ENCODE measurements around the gene MSL3. TPM values are rescaled to one million over a fixed set of nuclear protein-coding genes. Genes with fewer than 3 reads are reported as not detected.

Gene MSL3
- polyA plus RNA-seq, 1 donor (not counting 4 experiments of a cell fraction or from before 2014, with no cell fraction given) = 30.7 TPM

DNA sequence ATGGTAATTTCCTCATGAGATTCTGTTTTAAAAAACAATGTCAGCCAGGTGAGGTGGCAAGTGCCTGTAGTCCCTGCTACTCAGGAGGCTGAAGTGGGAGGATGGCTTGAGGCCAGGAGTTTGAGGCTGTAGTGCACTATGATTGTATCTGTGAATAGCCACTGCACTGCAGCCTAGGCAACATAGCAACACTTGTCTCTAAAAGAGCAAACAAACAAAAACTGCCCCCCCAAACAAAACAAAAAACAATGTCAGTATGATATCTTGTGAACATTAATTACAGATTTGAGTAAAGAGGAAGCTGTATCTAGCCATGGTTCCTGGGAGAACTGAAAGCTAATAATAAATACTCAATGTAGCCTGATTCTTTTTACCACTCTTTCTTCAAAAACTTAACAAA lies 6.8 kb upstream of the MSL3 start:
- no peaks in the 10 kb centered on the region for H3K9me3 ChIP-seq (ENCODE audit: control insufficient read depth, low read depth, low read length)
- no peak overlapping the region for H3K9ac ChIP-seq (ENCODE audit: control insufficient read depth, extremely low read depth, insufficient read depth, low read length)
- no peak overlapping the region for H3K4me3 ChIP-seq (ENCODE audit: control insufficient read depth in 2 of 3, extremely low read depth in 1 of 3, insufficient read depth in 2 of 3, low read depth in 1 of 3, low read length in 3 of 3)
- no peak for DNase-seq (ENCODE audit: low read depth, low spot score)
- no peak overlapping the region for H3K27ac ChIP-seq (ENCODE audit: control insufficient read depth, insufficient read depth, low read length)
- FAIRE-seq = no peak
- no peaks in the 10 kb centered on the region for H3K27me3 ChIP-seq (ENCODE audit: control insufficient read depth, extremely low read depth, insufficient read depth, low read length)
- H3K36me3 ChIP-seq (ENCODE audit: control insufficient read depth in 2 of 2, extremely low read depth in 1 of 2, insufficient read depth in 2 of 2, low read length in 2 of 2) = no peaks in the 10 kb centered on the region
- no peaks in the 10 kb centered on the region for H3K4me1 ChIP-seq (ENCODE audit: control insufficient read depth, extremely low read depth, insufficient read depth, low read length)
- no peak overlapping the region for H2AFZ ChIP-seq (ENCODE audit: control insufficient read depth, low read length)
- H3K79me2 ChIP-seq (ENCODE audit: control insufficient read depth, insufficient read depth, low read length) = no peaks in the 10 kb centered on the region
- no peaks in the 10 kb centered on the region for H4K20me1 ChIP-seq (ENCODE audit: control insufficient read depth, extremely low read depth, insufficient read depth, low read length)
- TF ChIP-seq EZH2 (IDR thresholded peaks at IDR 0.05; ENCODE audit: low read length) = no peak
- TF ChIP-seq, protein P1, sequence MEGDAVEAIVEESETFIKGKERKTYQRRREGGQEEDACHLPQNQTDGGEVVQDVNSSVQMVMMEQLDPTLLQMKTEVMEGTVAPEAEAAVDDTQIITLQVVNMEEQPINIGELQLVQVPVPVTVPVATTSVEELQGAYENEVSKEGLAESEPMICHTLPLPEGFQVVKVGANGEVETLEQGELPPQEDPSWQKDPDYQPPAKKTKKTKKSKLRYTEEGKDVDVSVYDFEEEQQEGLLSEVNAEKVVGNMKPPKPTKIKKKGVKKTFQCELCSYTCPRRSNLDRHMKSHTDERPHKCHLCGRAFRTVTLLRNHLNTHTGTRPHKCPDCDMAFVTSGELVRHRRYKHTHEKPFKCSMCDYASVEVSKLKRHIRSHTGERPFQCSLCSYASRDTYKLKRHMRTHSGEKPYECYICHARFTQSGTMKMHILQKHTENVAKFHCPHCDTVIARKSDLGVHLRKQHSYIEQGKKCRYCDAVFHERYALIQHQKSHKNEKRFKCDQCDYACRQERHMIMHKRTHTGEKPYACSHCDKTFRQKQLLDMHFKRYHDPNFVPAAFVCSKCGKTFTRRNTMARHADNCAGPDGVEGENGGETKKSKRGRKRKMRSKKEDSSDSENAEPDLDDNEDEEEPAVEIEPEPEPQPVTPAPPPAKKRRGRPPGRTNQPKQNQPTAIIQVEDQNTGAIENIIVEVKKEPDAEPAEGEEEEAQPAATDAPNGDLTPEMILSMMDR (optimal IDR thresholded peaks at IDR 0.05 in 1 of 3, IDR thresholded peaks at IDR 0.05 in 1 of 3, conservative IDR thresholded peaks at IDR 0.05 in 1 of 3; ENCODE audit: extremely low read depth in 1 of 3, insufficient read depth in 2 of 3, low read length in 3 of 3) = no peak
- dilution Hi-C loops (cut with MboI; ENCODE audit: extremely low pct_ligation_motif_present, low sequenced_read_pairs) = no loop called here
- no peaks in the 10 kb centered on the region for H3K9me1 ChIP-seq (ENCODE audit: control insufficient read depth, extremely low read depth, insufficient read depth, low read length)
- no peak overlapping the region for H3K4me2 ChIP-seq (ENCODE audit: control insufficient read depth, extremely low read depth, insufficient read depth, low read depth, low read length)

DNA sequence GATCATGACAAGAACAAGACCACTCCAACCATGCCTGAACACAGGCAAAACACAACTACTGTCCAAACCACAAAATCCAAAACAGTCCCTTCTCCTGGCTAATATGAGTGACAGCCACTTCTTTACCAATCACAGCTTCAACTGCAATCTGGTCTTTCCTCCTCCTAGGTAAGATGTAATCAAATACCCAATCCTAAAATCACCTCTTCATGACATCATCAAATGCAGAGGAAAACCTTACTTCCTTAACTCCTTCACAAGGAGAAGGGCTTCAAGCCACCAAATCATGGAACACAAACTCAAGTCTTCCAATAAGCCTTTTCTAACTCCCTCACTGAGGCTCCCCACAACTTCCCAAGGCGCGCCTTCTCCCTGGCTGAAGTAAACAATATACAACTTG lies 4.4 kb upstream of the MSL3 start:
- no peaks in the 10 kb centered on the region for H4K20me1 ChIP-seq (ENCODE audit: control insufficient read depth, extremely low read depth, insufficient read depth, low read length)
- TF ChIP-seq, protein P1 (optimal IDR thresholded peaks at IDR 0.05 in 1 of 3, IDR thresholded peaks at IDR 0.05 in 1 of 3, conservative IDR thresholded peaks at IDR 0.05 in 1 of 3; ENCODE audit: extremely low read depth in 1 of 3, insufficient read depth in 2 of 3, low read length in 3 of 3) = no peak
- TF ChIP-seq EZH2 (IDR thresholded peaks at IDR 0.05; ENCODE audit: low read length) = no peak
- no peak overlapping the region for H3K4me3 ChIP-seq (ENCODE audit: control insufficient read depth in 2 of 3, extremely low read depth in 1 of 3, insufficient read depth in 2 of 3, low read depth in 1 of 3, low read length in 3 of 3)
- no peaks in the 10 kb centered on the region for H3K36me3 ChIP-seq (ENCODE audit: control insufficient read depth in 2 of 2, extremely low read depth in 1 of 2, insufficient read depth in 2 of 2, low read length in 2 of 2)
- dilution Hi-C loops (cut with MboI; ENCODE audit: extremely low pct_ligation_motif_present, low sequenced_read_pairs) = no loop called here
- peaks cover 5% of the 10 kb centered on the region for H3K4me1 ChIP-seq (ENCODE audit: control insufficient read depth, extremely low read depth, insufficient read depth, low read length)
- no peaks in the 10 kb centered on the region for H3K9me1 ChIP-seq (ENCODE audit: control insufficient read depth, extremely low read depth, insufficient read depth, low read length)
- H3K27ac ChIP-seq (ENCODE audit: control insufficient read depth, insufficient read depth, low read length) = no peak overlapping the region
- no peaks in the 10 kb centered on the region for H3K27me3 ChIP-seq (ENCODE audit: control insufficient read depth, extremely low read depth, insufficient read depth, low read length)
- no peak overlapping the region for H3K4me2 ChIP-seq (ENCODE audit: control insufficient read depth, extremely low read depth, insufficient read depth, low read depth, low read length)
- no peak overlapping the region for H3K9ac ChIP-seq (ENCODE audit: control insufficient read depth, extremely low read depth, insufficient read depth, low read length)
- DNase-seq (ENCODE audit: low read depth, low spot score) (no peak), FAIRE-seq (no peak)
- H3K9me3 ChIP-seq (ENCODE audit: control insufficient read depth, low read depth, low read length) = no peaks in the 10 kb centered on the region
- no peak overlapping the region for H2AFZ ChIP-seq (ENCODE audit: control insufficient read depth, low read length)
- no peaks in the 10 kb centered on the region for H3K79me2 ChIP-seq (ENCODE audit: control insufficient read depth, insufficient read depth, low read length)

Data from keratinocyte (primary cell).